GM19452 (cell line): ENCODE measurements around the gene CAPN14.
"Not testable (repeated sequence)": the region's sequence is repeated elsewhere in the genome, so short reads cannot be mapped to it uniquely, and the experiment has no call there.

Experiments
- ATAC-seq: cut with Tn5 transposase; IDR thresholded peaks from one replicate; pipeline ENCODE4 v1.9.1; 2021; ENCODE audit not compliant: unreplicated experiment

CAPN14 gene

DNA sequence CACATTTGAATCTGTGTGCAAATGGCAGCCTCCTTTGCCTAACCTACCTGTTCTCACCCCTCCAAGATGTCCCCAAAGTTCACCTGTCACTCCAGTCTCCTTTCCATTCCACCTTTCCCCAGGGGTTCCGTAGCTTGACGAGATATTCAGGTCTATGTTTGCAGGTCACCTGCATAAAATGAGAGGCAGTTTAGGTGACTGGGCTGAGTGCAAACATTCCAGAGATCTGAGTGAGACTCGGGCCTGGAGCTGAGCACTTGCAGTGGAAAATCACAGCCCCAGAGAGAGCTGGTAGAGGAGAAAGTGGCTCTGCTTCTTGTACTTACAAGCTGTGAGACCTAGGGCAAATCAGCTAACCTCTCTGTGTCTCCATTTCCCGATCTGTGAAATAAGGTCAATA lies 20.1 kb downstream of the CAPN14 start:
- ATAC-seq, result no peak

- ATAC-seq, result no peak
Observed at GRCh38 chr2:31196622-31197021, 20.7 kb downstream of the CAPN14 start.

DNA sequence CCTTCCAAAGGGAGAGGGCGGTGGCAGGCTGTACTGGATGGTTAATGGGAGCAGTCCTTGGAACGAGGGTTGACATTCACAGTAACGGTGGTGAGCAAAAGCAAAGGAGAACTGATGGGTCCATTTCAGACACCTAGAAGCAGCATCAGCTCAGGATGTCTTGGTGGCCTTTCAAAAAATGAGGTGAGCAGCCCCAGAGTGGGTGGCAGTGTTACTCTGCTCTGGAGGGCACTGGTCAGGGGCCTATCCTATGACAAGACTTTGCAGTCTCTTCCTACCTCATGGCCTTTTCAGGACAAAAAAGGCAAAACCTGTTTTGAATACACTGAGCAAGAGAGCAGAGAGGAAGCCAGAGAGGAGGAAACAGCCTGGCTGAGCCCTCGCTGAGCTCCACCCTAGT lies 23.5 kb downstream of the CAPN14 start:
- no peak for ATAC-seq

- ATAC-seq, result no peak
Observed at GRCh38 chr2:31192851-31193392, 24.4 kb downstream of the CAPN14 start.

- ATAC-seq, result no peak
Observed at GRCh38 chr2:31192396-31192795, 24.9 kb downstream of the CAPN14 start.

GRCh38 chr2:31191931-31192330 lies 25.4 kb downstream of the CAPN14 start:
- no peak for ATAC-seq

- ATAC-seq, result no peak
Observed at GRCh38 chr2:31190188-31190587, 27.1 kb downstream of the CAPN14 start.

DNA sequence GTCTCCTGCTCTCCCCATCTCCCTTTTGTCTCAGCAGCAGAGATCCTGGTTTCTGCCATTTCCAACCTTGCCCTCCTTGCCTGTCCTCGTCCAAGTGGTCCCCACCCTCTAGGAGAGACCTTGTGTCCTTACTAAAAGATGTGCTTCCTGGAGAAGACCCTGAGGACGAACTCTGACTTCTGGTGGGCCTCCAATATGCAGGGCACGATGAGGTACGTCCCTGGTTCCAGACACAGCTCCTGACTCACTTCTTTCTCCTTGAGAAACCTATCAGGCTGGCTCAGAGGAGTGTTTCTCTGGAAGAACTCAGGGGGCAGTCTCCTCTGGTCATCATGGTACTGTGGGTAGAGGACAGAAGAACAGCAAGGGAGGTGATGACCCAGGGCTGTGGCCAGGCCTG lies 28.2 kb downstream of the CAPN14 start:
- no peak for ATAC-seq

GRCh38 chr2:31188131-31188530 lies 29.2 kb downstream of the CAPN14 start:
- ATAC-seq, result no peak

- ATAC-seq, result no peak
Observed at GRCh38 chr2:31187166-31187565, 30.1 kb downstream of the CAPN14 start.

DNA sequence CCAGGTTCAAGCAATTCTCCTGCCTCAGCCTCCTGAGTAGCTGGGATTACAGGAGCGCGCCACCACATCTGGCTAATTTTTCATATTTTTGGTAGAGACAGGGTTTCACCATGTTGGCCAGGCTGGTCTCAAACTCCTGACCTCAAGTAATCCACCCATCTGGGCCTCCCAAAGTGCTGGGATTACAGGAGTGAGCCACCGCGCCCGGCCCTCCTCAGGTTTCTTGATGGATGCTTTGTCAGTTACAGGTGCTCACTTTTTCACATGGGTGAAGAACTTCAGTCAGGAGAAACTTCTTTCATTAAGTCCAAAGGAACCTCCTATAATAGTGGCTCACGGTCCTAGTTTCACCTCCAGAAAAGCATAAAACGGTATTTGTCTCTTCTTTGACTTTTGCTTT lies 33.3 kb downstream of the CAPN14 start:
- ATAC-seq, result not testable (repeated sequence)

GRCh38 chr2:31176742-31177141 lies 40.6 kb downstream of the CAPN14 start:
- ATAC-seq, result no peak

- no peak for ATAC-seq
Observed at GRCh38 chr2:31171142-31171541, 46.2 kb downstream of the CAPN14 start.

- ATAC-seq, result peak; percentile 63
Observed at GRCh38 chr2:31170071-31170698, 47.1 kb downstream of the CAPN14 start.

- ATAC-seq, result no peak
Observed at GRCh38 chr2:31168291-31168690, 49.0 kb downstream of the CAPN14 start.

GRCh38 chr2:31166925-31167324 lies 50.4 kb downstream of the CAPN14 start:
- ATAC-seq, result no peak

DNA sequence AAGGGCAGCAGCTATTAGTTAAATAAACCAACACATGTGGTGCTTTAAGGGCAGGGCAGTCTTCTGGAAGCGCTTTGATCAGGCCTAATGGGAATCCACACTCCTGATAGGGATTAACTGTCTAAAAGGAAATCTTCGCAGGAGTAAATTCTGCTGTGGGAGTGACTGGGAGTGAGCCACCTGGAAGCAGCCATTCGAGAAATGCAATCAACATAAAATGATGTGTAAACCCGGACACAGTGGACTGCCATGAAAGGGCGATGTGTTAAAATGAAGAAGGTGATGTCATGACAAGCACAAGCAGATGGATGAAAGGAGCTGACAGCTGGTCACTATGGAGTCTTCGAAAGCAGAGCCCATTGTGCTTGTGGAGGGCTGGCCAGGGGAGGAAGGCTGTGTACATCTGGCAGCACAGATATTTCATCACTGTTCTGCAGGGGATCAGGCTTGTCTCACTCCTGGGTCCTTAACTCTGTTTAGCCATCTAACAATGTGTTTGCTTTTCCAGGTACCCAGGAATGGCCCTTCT lies 54.2 kb downstream of the CAPN14 start:
- ATAC-seq, result no peak

GRCh38 chr2:31161637-31162036 lies 55.7 kb downstream of the CAPN14 start:
- ATAC-seq, result no peak

GRCh38 chr2:31151501-31151900 lies 65.8 kb downstream of the CAPN14 start:
- ATAC-seq, result no peak

DNA sequence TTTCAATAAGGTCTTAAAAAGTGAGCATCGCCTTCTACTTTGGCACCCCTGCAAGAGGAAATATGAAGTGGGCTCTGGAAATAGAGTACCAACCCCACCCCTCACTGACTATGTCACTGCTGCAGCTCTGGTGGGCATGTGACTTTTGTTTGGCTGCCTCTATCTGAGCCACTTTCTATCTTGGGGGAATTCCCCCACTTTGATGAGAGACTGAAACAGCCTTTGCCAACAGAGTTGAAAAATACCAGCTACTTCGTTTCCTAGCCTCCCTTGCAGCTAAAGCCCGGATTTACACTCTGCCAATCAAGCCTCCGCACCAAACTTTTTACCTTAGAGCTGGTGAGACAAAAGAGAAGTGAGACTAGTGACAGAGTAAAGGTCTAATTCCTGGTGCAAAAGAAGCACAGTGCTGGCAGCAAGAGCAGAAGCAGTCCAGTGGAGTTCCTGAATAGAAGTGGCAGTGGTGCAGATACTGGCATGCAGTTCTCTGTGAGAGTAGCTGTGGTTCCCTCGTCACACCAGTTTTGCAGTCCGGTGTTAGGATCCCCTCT lies 67.1 kb downstream of the CAPN14 start:
- ATAC-seq, result no peak

DNA sequence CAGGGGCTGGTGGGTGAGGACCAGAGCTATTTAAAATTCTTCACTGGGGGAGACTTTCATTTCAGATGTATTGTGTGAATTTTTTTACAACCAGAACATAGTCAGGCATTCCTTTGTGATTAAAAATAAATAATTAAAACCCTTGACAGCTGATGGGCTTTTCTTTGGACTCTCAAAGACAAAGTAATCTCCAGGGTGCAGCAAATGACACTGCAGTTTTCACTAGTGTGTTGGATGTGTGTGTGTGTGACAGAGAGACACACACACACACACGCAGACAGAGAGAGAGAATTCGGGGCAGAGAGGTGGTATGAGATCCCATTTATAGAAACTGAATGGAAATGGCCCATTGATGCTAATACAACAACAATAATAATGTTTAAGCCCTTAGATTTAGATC lies 68.8 kb downstream of the CAPN14 start:
- ATAC-seq, result no peak

GRCh38 chr2:31147645-31148044 lies 69.7 kb downstream of the CAPN14 start:
- ATAC-seq, result no peak

GRCh38 chr2:31142110-31142509 lies 75.2 kb downstream of the CAPN14 start:
- no peak for ATAC-seq
